HG02642 (cell line): ENCODE data around the gene EIF3M.
A peak's percentile ranks its signal among the peaks of the same experiment; 100 is the strongest.

ENCODE experiments used
- ATAC-seq: cut with Tn5 transposase; IDR thresholded peaks from one replicate; pipeline ENCODE4 v1.9.1; 2021; ENCODE audit warnings: mild to moderate bottlenecking; ENCODE audit not compliant: unreplicated experiment, poor library complexity

EIF3M gene

DNA sequence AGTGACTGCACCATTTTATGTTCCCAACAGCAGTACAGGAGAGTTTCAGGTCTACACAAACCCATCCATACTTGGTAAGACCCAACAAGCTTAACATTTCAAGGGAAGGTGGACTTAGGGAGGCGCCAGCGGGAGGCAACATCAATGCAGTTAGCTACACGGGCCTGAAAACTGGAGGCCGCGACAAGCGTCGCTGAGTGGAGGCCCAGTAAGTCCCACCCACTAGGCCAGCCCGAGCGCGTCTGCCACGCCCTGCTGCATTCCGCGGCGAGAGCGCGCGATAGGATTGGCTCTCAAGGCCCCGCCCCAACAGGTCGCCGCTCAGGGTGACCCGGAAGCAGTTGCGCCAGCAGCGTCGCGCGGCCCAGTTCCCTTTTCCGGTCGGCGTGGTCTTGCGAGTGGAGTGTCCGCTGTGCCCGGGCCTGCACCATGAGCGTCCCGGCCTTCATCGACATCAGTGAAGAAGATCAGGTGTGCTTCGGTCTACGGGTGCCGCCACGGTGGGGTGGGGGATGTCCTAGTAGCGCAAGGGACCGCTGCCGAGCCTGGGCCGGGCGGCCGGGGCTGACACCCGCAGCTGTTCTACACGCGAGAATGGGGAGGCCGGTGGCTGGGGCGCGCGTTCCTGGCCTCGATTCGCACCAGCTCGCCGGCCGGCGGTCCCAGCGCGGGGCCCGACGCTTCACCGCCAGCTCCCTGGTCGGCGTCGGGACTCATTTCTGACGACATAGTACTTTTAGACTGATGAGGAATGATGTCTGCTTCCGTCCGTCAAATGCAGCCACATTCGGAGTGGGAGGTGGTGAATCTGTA is at the start of gene EIF3M:
Gene EIF3M (plus strand): TSS at position 373 of the 813 bp plus-strand sequence. CDS start 57 bp downstream, at position 430.
- peak; percentile 99 for ATAC-seq

- no peak for ATAC-seq
These were observed 44.8 kb upstream of the EIF3M start for GRCh38 chr11:32538804-32539203.

GRCh38 chr11:32549611-32550187 is 33.9 kb upstream of the EIF3M start:
- no peak for ATAC-seq

- no peak for ATAC-seq
These were observed 33.4 kb upstream of the EIF3M start for GRCh38 chr11:32550207-32550606.

DNA sequence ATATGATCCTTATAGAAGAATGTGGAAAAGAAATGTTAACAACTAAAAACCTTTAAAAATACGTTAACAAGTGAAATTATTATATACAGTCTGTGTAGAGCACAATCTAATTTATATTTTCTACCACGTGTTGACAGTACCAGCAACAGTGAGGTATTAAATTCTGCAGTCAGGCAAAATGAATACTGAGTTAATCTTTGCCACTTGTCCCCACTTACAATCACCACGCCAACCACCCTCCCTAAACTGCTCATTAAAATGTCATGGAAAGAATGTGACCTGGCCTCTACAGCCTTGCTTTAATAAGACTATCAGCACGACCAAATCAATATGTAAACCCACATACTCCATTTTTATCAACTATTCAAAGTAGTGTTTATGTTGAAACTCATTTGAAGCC is 28.5 kb upstream of the EIF3M start:
- ATAC-seq: no peak

DNA sequence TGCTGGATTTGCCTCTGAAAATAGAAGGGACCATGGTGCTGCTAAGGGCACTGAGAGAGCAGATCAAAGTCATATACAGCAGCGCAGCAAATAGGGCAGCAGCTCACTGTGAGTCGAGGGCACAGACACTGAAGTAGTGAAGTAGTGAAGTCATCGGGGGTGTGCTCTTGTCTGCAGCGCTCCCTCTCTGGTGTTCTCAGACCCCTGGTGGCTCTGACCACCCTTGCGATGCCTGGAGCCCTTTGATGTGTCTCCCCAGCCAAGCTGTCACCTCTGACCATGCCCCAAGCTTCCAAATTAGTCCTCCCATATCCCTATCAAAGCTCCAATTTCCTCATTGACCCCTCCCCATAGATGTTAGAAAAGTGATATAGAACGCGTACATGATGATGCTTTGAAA is 27.7 kb upstream of the EIF3M start:
- ATAC-seq: no peak

GRCh38 chr11:32561835-32562234 is 21.8 kb upstream of the EIF3M start:
- no peak for ATAC-seq

DNA sequence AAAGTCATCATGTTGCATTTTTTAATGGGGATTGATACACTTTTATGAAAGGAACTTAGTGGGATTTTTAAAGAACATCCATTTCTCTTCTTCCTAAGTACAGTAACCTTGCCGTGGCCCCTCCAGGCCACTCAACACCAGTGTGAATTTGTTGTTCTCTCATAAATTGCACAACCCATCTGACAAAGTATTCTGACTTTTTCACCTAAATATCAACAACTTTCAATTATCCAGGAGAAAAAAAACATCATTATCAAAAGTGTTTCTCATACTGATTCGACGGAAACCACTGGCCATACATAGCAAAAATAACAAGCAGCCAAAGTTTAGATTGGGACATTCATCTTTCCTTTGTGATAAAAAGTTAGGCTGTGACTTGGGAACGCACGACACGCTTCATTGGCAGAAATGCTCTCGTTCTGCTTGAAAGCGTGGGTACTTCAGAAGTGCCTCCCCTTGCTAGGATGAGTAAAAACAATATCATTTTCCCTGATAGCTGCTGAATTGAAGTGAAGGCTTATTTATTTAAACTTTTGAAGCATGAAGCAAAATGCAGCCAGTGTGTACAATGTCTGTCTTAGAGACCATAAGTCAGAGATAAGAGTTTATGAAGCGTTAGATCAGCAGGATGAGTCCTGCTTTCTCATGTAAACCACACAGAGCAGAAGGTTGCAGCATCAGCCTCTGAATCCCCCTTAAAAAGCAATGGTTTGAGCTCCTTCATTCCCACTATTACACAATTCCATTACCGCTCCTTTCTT is 20.6 kb upstream of the EIF3M start:
- ATAC-seq: no peak

DNA sequence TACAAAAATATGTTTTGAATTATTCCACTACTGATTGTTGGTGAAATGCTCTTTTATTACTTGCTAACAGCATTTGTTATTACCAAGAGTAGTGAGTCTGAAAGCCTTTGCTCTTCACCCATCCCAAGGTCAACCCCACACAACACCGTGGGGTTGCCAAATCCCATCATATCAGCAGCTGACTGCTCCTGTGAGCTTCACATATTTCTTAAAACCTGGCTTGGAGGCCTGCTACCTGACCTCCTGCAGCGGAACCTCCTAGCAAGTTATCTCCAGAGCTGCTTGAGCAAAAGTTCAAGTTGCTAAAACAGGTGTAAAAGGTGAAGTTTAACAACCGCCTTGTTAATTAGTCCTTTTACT is 20.1 kb upstream of the EIF3M start:
- no peak for ATAC-seq

GRCh38 chr11:32566517-32566916 is 17.1 kb upstream of the EIF3M start:
- ATAC-seq: no peak

DNA sequence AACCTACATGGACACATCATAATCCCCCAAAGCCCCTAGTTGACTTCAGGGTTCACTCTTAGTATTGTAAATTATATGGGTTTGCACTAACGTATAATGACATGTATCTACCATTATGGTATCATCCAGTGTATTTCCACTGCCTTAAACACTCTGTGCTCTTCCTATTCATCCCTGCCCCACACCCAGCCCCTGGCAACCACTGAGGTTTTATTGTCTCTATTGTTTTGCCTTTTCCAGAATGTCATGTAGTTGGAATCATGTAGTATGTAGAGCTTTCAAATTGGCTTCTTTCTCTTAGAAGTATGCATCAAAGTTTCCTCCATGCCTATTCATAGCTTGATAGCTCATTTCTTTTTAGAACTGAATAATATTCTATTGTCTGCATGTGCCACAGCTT is 16.5 kb upstream of the EIF3M start:
- no peak for ATAC-seq

DNA sequence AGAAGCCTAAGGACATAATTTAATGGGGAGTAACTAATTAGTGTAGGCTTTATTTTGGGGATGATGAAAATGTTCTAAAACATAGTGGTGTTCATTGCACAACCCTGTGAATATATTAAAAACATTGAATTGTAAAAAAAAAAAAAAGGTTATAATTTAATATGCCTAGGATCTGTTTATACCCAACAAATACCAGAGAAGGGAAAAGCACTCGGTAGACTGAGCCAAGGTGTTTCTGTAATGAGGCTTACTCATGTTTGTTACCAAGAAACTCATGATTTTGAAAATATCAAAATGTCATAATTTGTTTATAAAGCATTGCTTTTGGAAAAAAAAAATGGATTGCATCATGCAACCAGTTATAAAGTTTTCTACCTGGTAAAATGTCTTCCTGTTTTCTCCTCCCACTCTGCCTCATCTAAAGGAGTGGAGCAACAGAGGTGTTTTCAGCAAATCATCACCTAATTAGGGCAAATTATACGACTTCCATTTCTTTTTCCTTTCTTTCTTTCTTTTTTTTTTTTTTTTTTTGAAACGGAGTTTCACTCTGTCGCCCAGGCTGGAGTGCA is 14.2 kb upstream of the EIF3M start:
- ATAC-seq: no peak

DNA sequence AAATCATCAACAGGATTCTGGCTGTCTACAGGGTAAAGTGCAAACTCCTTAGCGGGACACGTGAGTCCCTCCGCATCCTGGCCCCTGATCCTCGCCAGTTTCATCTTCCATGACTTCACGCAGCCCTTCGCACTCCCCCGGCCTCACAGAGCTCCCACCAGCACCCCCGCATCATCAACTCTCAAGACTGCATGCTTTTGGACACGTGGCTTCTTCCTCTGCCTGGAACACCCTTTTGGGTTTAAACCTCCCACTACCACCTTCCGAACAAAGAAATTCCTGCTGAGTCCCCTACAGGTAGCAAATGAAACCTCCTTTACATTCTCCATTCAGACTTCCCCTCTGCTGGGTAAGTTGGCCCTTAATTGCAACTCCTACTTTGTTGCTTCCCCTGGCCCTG is 12.6 kb upstream of the EIF3M start:
- no peak for ATAC-seq

DNA sequence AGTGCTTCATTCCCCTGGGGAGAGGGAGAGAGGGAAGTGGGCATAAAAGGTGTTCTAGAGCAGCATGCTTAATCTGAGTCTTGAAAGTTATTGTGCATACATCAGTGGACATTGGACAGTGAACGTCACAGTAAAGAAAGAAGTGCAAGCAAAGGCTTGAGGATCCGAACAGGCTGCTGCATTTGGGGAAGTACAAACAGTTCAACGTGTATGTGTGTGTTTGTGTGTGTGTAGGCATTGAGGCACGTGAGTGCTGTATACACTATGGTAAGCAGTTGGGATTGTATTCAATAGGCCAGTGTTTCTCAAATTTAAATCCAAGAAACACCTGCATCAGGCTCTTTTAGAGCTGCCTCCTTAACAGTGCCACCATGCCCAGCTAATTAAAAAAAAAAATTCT is 10.4 kb upstream of the EIF3M start:
- no peak for ATAC-seq

GRCh38 chr11:32574421-32574820 is 9.2 kb upstream of the EIF3M start:
- ATAC-seq: no peak

DNA sequence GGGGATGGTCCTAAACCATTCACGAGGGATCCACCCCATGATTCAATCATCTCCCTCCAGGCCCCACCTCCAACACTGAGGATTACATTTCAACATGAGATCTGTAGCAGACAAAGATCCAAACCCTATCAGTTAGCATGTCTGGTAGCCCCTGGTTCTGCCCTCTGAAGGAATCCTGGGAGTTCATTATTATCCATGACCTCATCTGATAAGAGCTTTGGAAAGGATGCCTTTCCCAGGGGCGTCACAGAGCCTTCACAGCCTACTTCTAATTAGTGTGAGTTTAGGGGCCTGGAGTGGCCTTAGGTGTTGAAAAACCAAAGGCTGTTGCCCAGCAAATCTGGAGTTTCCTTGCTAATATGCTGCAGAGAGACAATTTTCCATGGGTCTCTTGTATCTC is 8.6 kb upstream of the EIF3M start:
- ATAC-seq: no peak

DNA sequence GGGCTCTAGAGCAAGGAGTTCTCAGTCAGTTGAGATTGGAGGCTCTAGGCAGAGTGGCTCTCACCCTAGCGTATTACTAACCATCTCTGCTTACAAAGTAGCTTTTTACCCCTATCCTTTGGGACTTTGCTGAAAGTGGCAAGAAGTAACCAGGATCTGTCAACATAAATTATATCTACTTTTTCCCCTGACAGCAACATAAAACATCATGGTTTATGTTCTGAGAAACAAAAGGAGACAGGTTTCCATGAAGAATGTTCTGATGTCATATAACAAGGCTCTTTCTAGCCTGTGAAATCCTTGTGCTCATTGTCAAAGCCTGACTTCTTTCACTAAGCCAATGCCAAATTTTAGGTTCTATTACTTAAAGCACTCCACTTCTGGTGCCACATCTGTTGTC is 7.2 kb upstream of the EIF3M start:
- no peak for ATAC-seq

GRCh38 chr11:32580967-32581366 is 2.7 kb upstream of the EIF3M start:
- ATAC-seq: no peak

GRCh38 chr11:32581556-32581955 is 2.1 kb upstream of the EIF3M start:
- no peak for ATAC-seq

- ATAC-seq: no peak
These were observed 1.3 kb downstream of the EIF3M start for GRCh38 chr11:32584921-32585320.

- ATAC-seq: no peak
These were observed 3.1 kb downstream of the EIF3M start for GRCh38 chr11:32586576-32587190.
